ENCODE measurements around the gene VPS13D.
"Not testable (repeated sequence)": the region's sequence is repeated elsewhere in the genome, so short reads cannot be mapped to it uniquely, and the experiment has no call there.

The VPS13D gene

DNA sequence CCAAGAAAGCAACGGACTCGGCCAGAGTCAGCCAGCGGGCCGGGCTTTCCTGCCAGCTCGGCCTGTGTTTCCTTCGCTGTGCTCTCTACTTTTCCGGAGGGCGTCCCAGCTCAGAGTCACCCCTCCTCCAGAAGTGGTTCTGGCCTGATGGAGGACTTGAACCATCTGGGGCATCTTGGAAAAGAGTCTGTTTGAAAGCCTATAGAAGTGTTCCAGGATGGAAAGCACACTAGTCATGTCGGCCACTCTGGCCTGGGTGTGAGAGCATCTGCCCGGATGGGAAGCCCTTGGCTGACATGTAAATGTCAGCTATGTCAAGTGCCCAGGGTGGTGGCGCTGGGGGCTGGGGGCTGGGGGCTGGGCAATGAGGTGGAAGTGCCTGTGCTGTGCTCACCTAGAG, 274.8 kb downstream of the VPS13D start:
- DNase-seq = no peak

DNA sequence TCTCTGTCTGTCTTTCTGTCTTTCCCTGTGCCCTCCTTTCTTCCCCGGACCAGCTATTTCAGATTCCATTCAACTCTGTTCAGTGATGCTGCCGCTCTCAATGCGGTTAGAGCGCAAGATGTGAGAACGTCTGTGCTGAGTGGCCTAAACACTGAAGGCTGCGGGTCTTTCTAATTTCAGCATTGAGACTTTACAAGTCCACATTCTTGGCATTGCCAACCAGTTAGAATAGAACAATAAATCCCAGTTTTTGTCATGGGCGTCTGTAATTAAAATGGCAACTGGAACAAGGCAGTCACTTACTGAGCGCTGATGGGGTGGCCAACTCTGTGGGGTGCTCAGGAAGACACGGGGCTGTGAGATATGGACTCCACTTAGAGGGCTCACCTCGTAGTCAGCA, 275.4 kb downstream of the VPS13D start:
- no peak for DNase-seq

GRCh38 chr1:12505639-12506280, 275.9 kb downstream of the VPS13D start:
- DNase-seq = no peak

- DNase-seq = no peak
These were observed 276.8 kb downstream of the VPS13D start for GRCh38 chr1:12506281-12507280.

GRCh38 chr1:12507631-12508030, 277.8 kb downstream of the VPS13D start:
- no peak for DNase-seq

DNA sequence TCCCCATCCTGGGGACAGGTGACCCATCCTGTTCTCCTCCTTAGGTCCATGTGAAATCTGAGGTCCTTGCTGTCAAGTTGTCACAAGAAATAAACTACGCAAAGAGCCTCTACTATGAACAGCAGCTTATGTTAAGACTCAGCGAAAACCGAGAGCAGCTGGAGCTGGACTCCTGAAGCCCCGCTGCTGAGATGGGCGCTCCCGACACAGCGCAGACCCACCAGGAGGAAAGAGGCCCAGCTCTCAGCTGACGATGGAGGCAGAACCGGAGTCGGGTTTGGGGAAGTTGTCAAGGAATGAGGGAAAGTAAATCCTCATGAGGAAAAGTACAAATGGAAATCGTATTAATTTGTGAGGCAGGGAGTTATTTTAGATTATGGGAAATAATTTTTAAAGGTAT, 279.0 kb downstream of the VPS13D start:
- no peak for DNase-seq

DNA sequence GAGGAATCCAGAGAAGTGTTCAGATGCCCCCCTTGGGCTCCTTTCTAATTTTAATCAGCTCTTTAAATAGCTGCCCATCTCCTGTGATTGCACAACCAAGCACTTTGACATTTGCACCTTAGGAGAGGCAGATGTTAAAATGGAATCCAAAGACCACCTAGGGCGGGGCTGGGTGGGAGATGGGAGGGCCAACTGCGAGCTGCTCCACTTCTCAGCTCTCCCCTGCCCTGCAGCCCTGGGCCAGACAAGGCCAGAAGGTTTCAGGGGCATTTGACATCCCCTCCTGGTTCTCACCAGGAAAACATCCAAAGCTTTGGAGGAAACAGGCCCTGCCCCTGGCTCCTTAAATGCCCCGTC, 281.3 kb downstream of the VPS13D start:
- no peak for DNase-seq

DNA sequence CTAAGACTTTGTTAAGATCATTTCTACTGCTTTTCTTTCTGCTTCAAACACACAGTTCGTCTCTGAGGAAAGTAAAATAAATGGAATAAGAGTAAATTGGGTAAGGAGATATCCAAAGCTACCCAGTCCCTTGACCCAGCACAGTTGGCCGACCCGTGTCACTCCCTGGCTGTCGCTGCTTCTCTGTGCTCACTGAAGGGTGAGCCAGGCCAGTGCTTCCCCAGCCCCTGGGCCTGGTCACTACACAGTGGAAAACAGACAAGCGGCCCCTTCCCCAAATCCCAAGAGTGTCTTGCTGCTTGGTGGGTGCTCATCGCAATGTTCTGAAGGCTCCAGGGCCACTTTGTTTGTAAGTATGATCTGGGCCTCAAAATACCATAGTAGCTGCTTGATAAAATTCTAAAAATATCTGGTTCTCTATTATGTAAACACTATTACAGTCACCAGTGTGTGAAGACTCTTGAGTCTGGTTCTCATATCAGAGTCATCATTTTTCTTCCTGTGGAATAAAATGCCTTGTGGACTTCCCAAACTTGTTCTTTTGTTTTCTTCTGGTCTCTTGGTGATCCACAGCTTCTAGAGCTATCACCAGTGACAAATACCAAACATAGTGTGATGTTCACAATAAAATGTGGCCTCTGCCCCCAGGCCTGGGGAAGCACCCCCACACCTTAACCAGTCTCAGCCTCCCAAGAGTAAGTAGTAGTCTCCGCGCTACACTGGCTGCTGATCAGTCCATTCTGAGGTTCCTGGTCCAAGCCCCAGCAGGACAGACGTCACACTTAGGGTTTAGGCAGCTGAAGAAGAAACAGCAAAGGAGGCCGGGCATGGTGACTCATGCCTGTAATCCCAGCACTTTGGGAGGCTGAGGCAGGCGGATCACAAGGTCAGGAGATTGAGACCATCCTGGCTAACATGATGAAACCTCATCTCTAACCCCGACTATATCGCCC, 282.0 kb downstream of the VPS13D start:
- DNase-seq = no peak

GRCh38 chr1:12513181-12513580, 283.4 kb downstream of the VPS13D start:
- DNase-seq = no peak

DNA sequence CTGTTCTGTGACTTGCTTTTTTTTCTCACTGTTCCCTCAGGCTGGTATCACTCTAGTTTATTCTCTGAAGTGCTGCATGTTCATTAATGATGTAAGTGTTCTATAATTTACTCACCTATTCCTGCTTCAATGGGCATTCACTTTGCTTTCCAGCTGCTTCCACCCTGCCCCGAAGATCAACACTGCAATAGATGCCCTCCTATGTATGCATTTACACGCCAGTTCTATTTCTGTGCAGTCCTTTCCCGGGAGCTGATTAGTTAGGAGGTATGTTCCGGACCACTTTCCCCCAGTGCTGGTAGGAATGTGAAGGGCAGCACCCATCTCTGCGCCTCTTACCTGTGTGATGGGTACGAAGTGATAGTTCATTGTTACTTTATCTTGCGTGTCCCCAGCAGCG, 284.8 kb downstream of the VPS13D start:
- no peak for DNase-seq

- DNase-seq = no peak
These were observed 285.4 kb downstream of the VPS13D start for GRCh38 chr1:12515234-12515633.

DNA sequence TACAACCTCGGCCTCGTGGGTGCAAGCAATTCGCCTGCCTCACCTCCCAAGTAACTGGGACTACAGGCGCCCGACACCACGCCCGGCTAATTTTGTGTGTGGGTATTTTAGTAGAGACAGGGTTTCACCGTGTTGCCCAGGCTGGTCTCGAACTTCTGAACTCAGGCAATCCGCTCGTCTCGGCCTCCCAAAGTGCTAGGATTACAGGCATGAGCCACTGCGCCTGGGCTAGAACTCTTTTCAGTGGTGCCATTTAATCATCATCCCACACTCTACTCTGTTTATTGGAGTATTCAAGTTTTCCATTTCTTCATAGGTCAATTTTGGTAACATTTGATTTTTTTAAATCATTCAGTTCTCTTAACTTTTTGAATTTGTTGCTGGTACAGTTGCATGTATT, 286.9 kb downstream of the VPS13D start:
- no peak for DNase-seq

GRCh38 chr1:12518931-12519692, 289.3 kb downstream of the VPS13D start:
- DNase-seq = no peak

DNA sequence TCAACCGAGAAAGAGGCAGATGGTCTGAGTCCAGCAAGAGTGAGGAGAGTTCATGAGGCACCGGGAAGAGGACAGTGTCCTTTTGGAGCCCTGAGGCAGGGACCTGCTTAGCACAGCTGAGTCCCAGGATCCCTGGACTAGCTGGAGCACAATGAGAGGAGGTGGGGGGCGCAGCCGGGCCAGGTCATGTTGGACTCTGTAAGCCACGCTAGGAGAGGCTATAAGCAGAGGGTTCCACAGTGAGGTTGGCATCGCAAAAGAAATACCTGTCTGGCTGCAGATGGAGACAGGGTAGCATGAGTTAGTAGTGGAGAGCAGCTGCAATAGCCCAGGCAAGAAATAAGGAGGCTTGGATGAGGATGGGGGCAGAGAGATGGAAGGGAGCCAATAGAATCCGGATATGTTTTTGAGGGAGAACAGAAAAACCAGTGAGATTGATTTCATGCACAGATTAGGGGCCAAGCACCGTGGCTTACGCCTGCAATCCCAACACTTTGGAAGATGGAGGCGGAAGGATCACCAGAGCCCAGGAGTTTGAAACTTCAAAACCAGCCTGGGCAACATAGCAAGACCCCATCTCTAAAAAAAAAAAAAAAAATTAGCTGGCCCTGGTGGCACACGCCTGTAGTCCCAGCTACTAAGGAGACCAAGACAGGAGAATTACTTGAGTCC, 290.0 kb downstream of the VPS13D start:
- no peak for DNase-seq

DNA sequence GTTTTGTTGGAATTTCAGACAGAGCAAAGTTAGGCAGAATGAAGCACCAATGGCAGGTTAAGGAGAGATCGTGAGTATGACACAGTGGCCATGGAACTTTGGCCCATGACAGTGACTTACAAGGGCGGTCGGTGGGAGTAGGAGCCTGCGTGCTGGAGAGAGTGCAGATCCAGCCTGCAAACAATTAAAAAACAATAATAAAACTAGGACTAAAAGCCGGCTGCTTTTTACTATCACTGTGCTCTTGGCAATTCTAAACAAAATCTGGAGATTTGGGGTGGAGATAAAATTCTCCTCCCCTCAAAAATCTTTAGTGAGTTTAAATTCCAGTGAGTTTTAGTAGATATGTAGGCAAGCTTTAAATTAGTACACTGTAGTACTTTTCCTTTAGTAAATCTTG, 291.3 kb downstream of the VPS13D start:
- DNase-seq = no peak

DNA sequence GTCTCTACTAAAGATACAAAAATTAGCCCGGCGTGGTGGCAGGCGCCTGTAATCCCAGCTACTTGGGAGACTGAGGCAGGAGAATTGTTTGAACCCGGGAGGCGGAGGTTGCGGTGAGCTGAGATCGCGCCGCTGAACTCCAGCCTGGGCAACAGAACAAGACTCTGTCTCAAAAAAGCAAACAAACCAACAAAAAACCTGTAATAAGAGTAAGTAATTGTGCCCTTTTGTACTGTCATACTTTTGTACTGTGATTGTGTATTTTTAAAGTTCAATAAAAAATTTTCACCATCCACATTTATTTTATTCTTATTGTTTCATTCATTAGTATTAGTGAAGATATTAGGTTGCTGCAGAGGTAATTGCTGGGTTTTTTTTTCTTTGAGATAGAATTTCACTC, 292.9 kb downstream of the VPS13D start:
- not testable (repeated sequence) for DNase-seq

DNA sequence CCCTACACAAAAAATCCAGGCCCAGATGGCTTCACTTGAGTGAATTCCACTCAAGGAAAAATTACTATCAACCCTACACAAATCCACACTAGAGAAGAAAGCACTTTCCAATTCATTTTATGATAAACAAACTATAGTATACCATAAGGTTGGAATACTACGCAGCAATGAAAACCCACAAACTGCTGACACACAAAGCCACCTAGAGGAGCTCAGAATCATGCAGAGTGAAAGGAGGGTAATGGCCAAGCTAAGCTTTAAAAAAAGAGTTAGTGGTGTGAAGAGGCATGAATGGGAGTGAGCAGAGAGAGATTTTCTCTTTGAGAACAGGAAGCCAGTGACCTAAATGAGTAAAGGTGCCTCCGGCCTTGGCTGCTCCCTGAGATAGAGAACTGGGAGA, 294.4 kb downstream of the VPS13D start:
- no peak for DNase-seq

DNA sequence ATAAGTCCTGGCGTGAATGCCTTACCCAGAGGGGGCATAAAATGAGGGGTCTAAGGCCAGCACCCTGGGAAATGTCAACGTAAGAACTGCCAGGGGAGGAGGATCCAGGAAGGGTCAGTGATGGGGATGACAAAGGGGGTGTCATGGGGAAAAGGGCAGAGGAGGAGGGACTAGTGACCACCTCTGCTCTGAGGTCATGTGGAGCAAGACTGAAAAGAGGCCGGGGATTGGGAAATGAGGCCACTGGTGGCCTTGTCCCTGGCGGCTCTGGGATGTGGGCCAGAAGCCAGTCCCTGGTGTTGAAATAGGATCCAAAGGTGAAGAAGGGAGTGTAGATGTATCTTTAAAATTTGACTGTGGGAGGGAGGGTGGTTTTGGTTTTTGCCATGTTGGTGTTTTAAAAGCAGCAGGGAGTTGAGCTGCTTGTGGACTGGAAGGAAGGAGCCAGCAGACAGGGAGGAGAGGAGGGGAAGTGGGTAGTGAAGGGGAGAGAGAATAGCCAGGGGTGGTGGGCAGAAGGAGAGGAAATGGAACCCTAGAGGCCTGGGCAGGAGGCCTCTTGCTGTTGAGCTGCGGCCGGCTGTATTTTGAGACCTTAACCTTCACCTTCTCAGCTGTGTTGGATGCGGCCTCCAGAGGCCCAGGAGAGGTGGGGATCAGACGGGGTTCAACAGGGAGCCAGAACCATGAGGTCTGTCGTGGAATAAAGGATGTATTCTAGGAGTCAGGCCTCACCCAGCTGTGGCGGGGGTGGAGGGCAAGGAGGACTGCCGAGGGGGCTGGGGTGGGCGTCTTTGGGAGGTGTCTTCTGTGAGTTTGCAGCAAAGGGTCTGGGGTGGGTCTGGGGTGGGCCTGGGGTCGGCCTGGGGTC, 295.7 kb downstream of the VPS13D start:
- DNase-seq = no peak

DNA sequence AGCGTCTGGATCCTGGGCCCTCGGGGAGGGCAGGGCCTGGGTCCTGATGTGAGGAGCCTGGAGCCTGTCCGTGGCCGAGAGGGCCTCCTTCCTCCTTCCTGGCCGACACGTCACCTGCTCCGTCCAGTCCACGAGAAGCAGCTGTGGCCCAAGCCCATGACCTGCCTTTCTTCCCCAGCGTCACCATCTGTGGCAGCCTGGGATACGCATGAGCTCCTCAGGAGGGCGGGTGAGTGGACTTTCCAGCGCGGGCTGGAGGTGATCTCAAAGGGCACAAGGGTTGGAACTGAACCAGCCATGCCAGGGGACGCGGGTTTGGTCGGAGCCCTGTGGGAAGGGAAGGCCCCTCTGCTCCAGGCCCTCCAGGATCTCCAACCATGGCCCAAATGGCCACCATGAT, 297.7 kb downstream of the VPS13D start:
- no peak for DNase-seq

DNA sequence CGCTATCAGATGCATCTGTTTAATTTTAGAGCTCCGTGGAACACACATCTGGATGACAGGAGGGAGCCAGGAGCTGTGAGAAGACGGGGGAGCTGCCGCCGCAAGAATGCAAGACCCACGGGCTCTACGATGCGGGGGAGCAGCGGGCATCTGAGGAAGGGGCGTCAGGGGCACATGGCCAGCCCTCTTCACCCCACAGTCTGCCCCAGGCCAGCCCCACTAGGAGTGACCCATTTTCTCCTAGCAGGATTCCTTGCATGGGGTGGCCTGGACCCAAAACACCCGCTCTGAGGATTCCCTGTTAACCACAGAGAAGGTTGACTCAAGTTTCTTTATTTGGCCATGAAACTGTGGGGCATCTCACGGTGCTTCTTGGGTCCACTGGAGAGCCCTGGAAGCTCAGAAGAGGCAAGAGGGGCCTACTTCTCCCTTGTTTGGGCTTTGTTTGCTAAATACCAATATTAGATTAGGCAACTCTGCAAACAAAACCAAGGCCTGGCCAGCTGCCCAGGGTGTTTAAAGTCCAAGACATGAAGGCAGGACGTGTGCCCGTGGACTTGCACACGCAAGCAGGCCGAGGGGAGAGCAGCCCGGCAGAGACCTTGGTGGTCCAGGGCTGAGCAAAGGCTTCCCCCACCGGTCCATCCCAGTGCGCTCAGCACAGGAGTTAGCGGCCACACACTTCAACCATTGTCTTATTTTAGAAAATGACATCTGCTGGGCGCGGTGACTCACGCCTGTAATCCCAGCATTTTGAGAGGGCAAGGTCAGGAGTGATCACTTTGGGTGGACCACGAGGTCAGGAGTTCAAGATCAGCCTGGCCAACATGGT, 298.4 kb downstream of the VPS13D start:
- DNase-seq = no peak

Data from RPMI8226 (cell line).